ENCODE data around the gene CDKN1A. TPM values are rescaled to one million over a fixed set of nuclear protein-coding genes. Genes with fewer than 3 reads are reported as not detected.

CDKN1A gene
- total and polyA plus RNA-seq, 9 of the 15 experiments (the other 6 are each of a cell fraction or from before 2014, with no cell fraction given): 0.25 to 8.1 (median 5.1) TPM

DNA sequence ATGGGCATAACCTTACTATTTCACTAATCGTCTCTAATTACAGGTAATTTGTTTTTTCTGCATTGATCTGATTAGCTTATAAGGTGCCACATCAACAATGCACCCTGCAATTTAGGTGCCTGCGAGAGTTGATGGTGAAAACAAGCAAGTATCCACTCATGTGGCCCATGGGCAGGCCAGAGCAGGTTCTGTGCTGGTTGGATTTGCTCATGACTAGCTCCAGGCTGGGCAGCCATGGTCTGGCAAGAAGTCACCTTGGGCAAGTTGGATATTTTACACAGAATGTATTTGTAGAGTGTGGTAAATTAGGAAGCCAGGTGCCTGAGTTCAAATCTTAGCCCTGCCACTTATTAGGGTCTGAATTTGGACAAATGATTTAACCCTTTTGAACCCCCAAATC is 44.4 kb downstream of the CDKN1A start:
- no TSS peak for BruUV-seq (replicated peaks)
- no peak for ATAC-seq
- no peak for DNase-seq (ENCODE audit: extremely low read depth in 1 of 4, low spot score in 3 of 4)
- H3K27ac ChIP-seq (ENCODE audit: extremely low read depth, low read depth, low read length): no peak overlapping the region
- FAIRE-seq: no peak
- intact Hi-C loops (cut with micrococcal nuclease): no loop called here
- in situ Hi-C loops (cut with MboI): loop anchor here (10.0 kb wide), 1 partner anchor 108 kb away; no protein-coding TSS in a partner anchor
- WGBS (ENCODE audit: insufficient coverage, low coverage, missing lambda C conversion rate): 3% methylated on average over 2 of the region's 2 CpGs
- H3K27me3 ChIP-seq (ENCODE audit: control insufficient read depth in 2 of 2, insufficient read depth in 2 of 2, low read length in 2 of 2): peaks cover 16 to 68% of the 10 kb centered on the region in 2 experiments
- H3K4me1 ChIP-seq (replicated peaks in 1 of 2; ENCODE audit: control insufficient read depth in 2 of 2, insufficient read depth in 2 of 2, low read length in 2 of 2): peaks cover 0 to 8% of the 10 kb centered on the region in 2 experiments; a peak in 1 of 5 replicates
- 0 out of 2 replicates have a peak, but pooled peaks cover 16% of the 10 kb centered on the region for H4K20me1 ChIP-seq (replicated peaks; ENCODE audit: control insufficient read depth, insufficient read depth, low read length)
- H3K79me2 ChIP-seq (ENCODE audit: control insufficient read depth, insufficient read depth, low read length): no peaks in the 10 kb centered on the region
- no peaks in the 10 kb centered on the region for H3K9me1 ChIP-seq (ENCODE audit: control insufficient read depth, insufficient read depth, low read length)
- no peak overlapping the region for H3K4me2 ChIP-seq (ENCODE audit: insufficient read depth, low read length)
- TF ChIP-seq STAT5B (CRISPR knock-in tag; IDR thresholded peaks at IDR 0.05) (no peak), TOE1 (IDR thresholded peaks at IDR 0.05; ENCODE audit: borderline replicate concordance) (no peak), TOE1 (CRISPR knock-in tag; IDR thresholded peaks at IDR 0.05; ENCODE audit: borderline replicate concordance, low read depth) (no peak), TRIM24 (IDR thresholded peaks at IDR 0.05) (no peak), NBN (IDR thresholded peaks at IDR 0.05; ENCODE audit: low read depth) (no peak), MIER1 (IDR thresholded peaks at IDR 0.05; ENCODE audit: low read depth) (no peak), ZFX (CRISPR knock-in tag; IDR thresholded peaks at IDR 0.05) (no peak), POLR2AphosphoS2 (IDR thresholded peaks at IDR 0.05; ENCODE audit: low read length) (no peak), PRPF4 (IDR thresholded peaks at IDR 0.05; ENCODE audit: insufficient read depth, low read depth, low read length, poor library complexity, severe bottlenecking) (no peak), BMI1 (IDR thresholded peaks at IDR 0.05; ENCODE audit: low read length) (no peak), ESRRA (IDR thresholded peaks at IDR 0.05; ENCODE audit: borderline replicate concordance, low read depth) (no peak), PHB2 (IDR thresholded peaks at IDR 0.05; ENCODE audit: low read depth) (no peak)
- TF ChIP-seq, protein P1, sequence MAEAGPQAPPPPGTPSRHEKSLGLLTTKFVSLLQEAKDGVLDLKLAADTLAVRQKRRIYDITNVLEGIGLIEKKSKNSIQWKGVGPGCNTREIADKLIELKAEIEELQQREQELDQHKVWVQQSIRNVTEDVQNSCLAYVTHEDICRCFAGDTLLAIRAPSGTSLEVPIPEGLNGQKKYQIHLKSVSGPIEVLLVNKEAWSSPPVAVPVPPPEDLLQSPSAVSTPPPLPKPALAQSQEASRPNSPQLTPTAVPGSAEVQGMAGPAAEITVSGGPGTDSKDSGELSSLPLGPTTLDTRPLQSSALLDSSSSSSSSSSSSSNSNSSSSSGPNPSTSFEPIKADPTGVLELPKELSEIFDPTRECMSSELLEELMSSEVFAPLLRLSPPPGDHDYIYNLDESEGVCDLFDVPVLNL (CRISPR knock-in tag; IDR thresholded peaks at IDR 0.05; ENCODE audit: low read depth): no peak
- TF ChIP-seq, protein P2, sequence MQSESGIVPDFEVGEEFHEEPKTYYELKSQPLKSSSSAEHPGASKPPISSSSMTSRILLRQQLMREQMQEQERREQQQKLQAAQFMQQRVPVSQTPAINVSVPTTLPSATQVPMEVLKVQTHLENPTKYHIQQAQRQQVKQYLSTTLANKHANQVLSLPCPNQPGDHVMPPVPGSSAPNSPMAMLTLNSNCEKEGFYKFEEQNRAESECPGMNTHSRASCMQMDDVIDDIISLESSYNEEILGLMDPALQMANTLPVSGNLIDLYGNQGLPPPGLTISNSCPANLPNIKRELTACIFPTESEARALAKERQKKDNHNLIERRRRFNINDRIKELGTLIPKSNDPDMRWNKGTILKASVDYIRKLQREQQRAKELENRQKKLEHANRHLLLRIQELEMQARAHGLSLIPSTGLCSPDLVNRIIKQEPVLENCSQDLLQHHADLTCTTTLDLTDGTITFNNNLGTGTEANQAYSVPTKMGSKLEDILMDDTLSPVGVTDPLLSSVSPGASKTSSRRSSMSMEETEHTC (IDR thresholded peaks at IDR 0.05): no peak
- TF ChIP-seq, protein P3, sequence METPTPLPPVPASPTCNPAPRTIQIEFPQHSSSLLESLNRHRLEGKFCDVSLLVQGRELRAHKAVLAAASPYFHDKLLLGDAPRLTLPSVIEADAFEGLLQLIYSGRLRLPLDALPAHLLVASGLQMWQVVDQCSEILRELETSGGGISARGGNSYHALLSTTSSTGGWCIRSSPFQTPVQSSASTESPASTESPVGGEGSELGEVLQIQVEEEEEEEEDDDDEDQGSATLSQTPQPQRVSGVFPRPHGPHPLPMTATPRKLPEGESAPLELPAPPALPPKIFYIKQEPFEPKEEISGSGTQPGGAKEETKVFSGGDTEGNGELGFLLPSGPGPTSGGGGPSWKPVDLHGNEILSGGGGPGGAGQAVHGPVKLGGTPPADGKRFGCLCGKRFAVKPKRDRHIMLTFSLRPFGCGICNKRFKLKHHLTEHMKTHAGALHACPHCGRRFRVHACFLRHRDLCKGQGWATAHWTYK (CRISPR knock-in tag; IDR thresholded peaks at IDR 0.05): no peak
- TF ChIP-seq, protein P4, sequence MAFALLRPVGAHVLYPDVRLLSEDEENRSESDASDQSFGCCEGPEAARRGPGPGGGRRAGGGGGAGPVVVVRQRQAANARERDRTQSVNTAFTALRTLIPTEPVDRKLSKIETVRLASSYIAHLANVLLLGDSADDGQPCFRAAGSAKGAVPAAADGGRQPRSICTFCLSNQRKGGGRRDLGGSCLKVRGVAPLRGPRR (CRISPR knock-in tag; IDR thresholded peaks at IDR 0.05): no peak
- H3K9me3 ChIP-seq (replicated peaks; ENCODE audit: control insufficient read depth, insufficient read depth, low read depth, low read length): no peaks in the 10 kb centered on the region
- H3K36me3 ChIP-seq (ENCODE audit: control insufficient read depth, insufficient read depth, low read length): no peaks in the 10 kb centered on the region
- POLR2A ChIA-PET: interaction anchor here (0.6 to 1.2 kb wide), 5 partner anchors 14 to 1143 kb away, joined by 3 to 4 read pairs (median 3); no protein-coding TSS in a partner anchor
- CTCF ChIA-PET (ENCODE audit: low intra/inter-chr PET ratio): interaction anchor here (0.6 to 0.9 kb wide), 2 partner anchors 108 to 113 kb away, joined by 5 read pairs; no protein-coding TSS in a partner anchor
- H3K4me3 ChIP-seq: no peak overlapping the region
- no peak overlapping the region for H2AFZ ChIP-seq (ENCODE audit: low read depth, low read length)
- H3K9ac ChIP-seq (ENCODE audit: insufficient read depth in 1 of 2, low read depth in 2 of 2, low read length in 2 of 2): no peak overlapping the region

Measured in K562 (cell line).